CD4-positive, alpha-beta T cell treated with Interleukin-10 for 1 hour (primary cell): ENCODE measurements around the gene NCAPG2.
"Not testable (repeated sequence)": the region's sequence is repeated elsewhere in the genome, so short reads cannot be mapped to it uniquely, and the experiment has no call there.

Source experiments
- DNase-seq: peaks from one replicate; pipeline ENCODE4 v3.0.0-alpha.2; 2020

Gene NCAPG2

DNA sequence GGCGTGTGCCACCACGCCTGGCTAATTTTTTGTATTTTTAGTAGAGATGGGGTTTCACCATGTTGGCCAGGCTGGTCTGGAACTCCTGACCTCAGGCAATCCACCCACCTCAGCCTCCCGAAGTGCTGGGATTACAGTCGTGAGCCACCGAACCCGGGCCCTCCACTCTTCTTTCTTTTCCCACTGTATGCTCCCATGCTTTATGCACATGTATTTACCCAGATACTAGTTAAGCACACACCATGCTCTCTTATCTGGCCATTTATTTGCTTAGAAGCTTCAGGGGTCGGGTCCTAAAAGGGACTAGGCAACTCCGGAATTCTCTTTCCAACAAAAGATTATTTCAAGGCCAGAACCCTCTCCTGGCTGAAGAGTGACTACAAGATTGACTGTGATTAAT, 78.3 kb downstream of the NCAPG2 start:
- DNase-seq, result not testable (repeated sequence)

DNA sequence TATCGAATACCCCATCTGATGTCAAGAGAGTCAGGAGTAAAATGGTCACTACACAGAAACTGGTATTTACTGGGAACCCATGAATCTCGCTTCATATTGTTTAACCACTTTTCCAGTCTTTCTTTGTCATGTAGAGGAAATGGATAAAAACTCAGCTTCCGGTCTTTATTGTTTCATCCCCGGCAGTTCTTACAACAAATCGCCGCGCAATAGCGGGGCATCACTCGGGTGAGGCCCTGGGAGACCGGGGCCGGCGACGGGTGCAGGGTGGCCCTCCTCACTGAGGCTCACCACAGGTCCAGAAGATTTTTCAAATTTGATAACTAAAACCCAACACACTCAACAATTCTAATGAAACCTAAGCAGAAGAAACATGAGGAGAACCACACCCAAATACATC, 81.4 kb downstream of the NCAPG2 start:
- no peak for DNase-seq

GRCh38 chr7:158620839-158621441, 83.7 kb downstream of the NCAPG2 start:
- DNase-seq, result no peak

GRCh38 chr7:158620418-158620817, 84.2 kb downstream of the NCAPG2 start:
- no peak for DNase-seq

- no peak for DNase-seq
These were observed 85.9 kb downstream of the NCAPG2 start for GRCh38 chr7:158618745-158619140.

DNA sequence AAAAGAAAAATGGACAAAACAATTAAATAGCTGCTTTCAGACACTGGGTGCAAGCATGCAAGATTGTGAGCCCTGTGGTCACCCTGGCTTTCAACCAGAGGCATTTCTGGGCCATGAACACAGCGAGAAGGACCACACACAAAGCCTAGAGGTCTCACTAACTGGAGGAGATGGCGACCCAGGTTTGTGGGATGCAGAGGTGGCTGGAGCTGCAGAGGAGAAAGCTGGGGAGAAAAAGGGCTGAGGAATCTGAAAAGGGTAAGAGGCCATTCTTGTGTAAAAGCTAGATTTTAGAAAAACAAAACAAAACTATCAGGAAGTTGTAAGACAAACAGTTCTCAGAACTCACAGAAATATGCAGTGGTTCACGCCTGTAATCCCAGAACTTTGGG, 86.9 kb downstream of the NCAPG2 start:
- DNase-seq, result no peak

- no peak for DNase-seq
These were observed 88.6 kb downstream of the NCAPG2 start for GRCh38 chr7:158616050-158616449.

GRCh38 chr7:158614700-158615099, 89.9 kb downstream of the NCAPG2 start:
- DNase-seq, result no peak

DNA sequence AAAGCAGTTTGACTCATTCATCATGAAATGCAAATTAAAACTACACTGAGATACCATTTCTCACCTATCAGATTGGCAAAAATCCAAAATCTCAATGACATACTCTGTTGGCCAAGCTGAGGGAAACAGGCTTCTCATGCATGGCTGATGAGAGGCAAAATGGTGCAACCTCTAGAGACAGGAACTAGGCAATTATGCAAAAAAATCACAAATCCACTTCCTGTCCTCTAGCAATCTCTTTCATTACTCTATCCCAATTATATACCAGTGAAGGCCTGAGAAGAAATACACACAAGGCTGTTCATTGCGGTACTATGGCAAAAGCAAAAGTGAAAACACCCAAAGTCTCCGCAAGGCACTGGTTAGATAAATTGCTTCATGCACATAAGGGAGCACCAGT, 91.1 kb downstream of the NCAPG2 start:
- DNase-seq, result no peak

GRCh38 chr7:158612546-158612945, 92.1 kb downstream of the NCAPG2 start:
- no peak for DNase-seq

DNA sequence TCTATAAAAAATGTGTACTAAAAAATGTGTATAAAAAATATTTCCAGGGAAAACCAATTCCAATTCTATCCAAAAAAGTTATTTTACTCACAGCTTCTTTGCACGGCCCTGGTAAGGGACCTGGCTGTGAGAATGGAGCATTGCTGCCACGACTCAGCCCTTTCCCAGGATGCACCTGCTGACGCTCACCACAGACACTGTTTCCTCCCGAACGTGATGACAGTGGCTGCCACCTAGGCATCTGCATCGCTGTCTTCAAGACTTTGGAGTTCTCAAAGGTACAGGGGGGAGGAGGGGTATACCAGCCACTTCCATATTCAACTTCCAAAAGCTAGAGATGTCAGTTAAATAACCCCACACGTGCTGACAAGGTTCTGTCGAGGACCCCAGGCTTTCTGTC, 93.1 kb downstream of the NCAPG2 start:
- DNase-seq, result no peak

GRCh38 chr7:158609313-158609974, 95.2 kb downstream of the NCAPG2 start:
- DNase-seq, result no peak

DNA sequence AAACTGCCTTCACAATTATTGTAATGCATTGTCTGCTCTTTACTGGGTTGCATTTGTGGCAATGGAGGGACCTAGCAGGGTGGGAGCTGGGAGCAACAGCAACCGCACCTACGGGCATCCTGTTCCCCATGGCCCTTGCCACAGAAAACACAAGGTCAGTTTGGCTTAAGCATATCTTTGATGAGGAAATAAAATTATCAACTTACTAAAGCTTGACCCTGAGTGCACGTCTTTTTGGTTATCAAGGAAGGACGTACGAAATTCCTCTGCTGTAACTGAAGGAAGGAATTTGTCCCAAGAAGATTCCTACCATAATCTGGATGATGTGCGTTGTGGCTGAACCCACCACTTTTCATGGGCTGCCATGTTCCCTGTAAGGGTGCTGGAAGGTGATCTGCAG, 97.0 kb downstream of the NCAPG2 start:
- no peak for DNase-seq

DNA sequence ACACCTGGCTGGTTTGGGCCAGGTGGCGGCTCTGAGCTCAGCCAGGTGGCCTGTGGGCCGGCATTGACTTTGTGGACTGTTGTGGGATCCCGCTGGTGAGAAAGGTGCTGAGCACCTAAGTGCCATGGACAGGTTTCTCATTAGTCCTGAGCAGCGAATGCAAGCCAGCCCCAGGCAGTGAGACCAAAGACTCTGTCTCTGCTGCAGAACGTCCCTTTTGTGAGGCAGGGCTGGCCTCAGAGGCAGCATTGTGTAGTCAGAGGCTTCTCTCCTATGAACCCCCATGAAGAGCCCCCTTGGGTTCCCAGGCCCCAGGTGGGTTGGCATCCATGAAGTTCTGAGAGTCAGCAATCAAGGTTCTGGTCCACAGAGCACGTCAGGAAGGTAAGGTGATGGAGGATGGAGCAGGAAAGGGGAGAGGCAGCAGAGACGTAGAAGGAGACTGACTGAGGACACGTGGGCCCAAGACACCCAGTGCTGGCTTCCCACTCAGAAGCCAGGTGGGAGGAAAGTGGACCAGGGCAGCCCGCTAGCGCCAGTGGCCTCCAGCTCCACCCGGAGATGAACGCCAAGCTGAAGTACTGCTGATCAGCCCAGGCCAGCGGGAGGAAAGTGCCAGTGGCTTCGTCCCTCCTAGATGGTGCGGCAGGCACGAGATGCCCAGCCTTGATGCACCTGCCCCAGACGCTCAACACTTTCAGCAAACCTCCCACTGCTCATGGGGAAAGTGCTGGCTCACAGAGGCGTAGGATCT, 97.8 kb downstream of the NCAPG2 start:
- no peak for DNase-seq

DNA sequence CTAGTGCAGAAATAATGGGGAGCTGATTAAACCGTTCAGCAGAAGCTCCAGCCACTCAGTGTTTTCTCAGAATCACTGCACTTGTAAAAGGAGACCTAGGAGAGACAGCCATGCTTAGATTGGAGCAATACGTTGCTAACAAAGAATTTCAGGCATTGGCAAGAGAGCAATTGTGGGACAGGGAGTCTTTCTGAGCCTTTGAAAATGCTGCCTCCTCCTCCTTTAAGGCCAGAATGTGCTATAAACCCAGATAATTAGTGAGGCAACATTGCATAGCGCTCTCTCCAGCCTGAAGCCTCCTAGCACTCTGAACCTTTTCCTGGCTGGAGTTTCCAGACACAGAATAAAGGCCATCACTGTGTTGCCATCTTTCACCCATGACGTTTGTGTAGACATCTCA, 98.5 kb downstream of the NCAPG2 start:
- DNase-seq, result no peak

GRCh38 chr7:158603773-158604755, 100.5 kb downstream of the NCAPG2 start:
- DNase-seq, result no peak

DNA sequence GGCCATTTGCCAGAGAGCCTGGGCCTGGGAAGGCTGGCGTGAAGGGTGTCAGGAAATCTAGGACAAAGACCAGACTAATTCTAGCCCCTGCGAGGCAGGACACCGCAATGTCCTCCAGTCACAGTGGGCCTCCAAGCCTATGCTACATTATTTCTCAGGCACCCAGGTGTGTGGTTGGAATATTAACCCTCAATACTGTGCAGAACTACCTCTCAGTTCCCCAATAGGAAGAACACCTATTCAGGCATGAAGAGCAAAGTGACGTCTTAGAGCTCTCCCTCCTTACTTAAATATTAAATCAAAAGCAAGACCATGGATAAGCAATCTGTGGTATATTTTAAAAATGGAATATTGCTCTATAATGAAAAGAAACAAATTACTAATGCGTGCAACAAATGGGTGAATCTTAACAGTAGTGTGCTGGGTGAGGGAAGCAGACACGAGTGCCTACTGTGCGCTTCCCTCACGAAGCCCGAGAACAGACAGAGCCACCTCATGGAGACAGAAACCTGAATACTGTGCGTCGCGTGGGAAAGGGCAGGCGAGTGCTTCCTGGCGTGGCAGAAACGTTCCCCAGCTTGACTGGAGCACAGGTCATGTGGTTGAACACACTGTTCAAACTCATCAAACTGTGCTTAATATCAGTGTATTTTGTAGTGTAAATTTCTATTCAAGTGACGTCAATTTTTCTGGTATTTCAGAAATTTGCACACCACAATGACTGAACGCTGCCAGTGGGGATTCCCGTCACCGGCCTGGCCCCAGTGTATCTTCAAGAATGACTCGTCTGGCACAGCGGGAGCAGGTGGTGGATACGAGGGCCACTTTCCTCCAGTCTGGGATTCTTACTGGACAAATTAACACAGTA, 101.5 kb downstream of the NCAPG2 start:
- DNase-seq, result no peak

- DNase-seq, result no peak
These were observed 102.6 kb downstream of the NCAPG2 start for GRCh38 chr7:158602041-158602440.

GRCh38 chr7:158601090-158601489, 103.5 kb downstream of the NCAPG2 start:
- no peak for DNase-seq

DNA sequence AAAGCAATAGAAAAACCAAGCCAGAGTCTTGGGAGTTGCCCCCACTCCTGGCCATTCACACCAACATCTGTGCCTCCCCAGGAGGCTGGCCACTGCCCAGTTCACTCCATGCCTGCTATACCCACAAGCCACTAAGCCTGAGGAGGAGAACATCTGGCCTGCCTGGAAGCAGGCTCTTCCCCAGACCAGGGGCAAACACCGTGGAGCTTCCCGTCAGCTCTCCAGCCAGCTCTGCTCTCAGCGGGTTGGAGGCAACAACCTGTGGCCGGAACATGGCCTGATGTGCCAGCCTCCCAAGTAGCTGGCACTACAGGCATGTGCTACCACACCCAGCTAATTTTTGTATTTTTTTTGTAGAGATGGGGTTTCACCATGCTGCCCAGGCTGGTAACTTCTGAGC, 107.9 kb downstream of the NCAPG2 start:
- no peak for DNase-seq

GRCh38 chr7:158596309-158596708, 108.3 kb downstream of the NCAPG2 start:
- DNase-seq, result no peak

- no peak for DNase-seq
These were observed 109.5 kb downstream of the NCAPG2 start for GRCh38 chr7:158595068-158595467.
